HG02763 (cell line): Measurements from ENCODE around the gene HOXC10.

Experiments used
- ATAC-seq: cut with Tn5 transposase; IDR thresholded peaks from one replicate; pipeline ENCODE4 v1.9.1; 2021; ENCODE audit warnings: mild to moderate bottlenecking, moderate library complexity; ENCODE audit not compliant: unreplicated experiment

The HOXC10 gene

DNA sequence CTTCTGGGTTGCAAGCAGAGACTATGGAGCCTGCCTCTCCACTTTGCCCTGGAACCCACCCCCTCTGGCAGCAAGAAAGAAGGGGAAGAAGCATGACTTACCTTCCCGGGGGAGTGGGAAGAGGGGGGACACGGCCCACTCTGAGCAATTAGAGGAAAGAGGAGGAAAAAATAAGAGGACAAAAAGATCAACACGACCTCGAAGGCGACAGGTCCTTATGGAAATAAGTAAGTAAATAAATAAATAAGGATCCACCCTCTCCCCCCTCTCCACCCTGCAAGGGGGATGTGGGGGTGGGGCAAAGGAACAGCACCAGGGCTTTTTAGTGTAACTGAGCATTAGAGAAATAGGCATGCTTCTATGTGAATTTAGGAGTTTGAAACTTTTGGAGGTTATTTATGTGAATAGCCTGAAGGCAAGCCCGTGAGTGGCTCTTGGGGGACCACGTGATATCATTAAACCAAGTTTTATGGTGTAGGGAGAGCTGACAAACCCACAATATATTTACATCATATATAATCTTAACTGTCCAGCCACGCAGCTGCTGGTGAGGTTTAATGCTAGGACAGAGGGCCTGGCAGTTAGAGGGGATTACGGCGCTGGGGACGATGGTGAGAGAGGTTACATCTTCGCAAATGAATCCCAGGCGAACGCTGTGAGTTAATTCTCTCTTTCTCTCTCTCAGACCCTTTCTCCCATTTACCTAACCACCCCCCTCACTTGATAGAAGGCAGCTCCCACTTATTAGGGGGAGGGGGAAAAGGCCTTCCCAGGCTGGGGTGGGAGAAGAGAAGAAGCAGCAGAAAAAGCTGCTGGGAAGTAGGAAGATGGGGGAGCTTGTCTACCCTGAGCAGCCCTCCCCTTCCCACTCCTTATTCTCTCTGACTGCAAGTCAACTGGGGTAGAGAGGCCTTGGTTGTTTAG is 52.7 kb downstream of the HOXC10 start:
- no peak for ATAC-seq

DNA sequence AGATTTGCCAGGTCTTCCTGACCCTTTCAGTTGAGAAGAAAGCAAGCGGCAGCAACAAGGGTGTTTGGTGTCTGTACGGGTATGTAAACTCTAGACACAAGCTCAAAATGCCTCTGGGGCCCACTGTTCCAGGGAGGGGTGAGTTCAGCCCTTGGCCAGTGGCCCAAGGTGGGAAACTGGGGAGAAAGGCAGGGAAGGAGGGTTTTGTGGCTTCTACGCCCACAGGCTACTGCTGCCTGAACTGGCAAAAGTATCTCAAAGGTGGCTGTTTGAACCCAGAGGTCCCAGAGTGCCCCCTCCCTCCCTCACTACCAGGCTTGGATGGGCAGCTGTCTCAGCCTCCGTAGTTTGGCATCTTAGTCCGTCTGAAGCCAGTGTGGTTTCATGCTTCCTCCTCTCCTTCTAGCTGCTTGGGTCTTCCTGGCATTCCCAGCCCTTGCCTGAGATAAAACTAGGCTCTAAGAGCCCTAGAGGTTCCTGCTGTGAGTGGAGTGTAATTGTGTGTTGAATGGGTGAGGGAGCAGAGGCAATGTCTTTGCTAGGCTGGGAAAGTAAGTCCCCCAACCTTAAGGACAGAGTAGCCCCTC is 53.4 kb downstream of the HOXC10 start:
- no peak for ATAC-seq

DNA sequence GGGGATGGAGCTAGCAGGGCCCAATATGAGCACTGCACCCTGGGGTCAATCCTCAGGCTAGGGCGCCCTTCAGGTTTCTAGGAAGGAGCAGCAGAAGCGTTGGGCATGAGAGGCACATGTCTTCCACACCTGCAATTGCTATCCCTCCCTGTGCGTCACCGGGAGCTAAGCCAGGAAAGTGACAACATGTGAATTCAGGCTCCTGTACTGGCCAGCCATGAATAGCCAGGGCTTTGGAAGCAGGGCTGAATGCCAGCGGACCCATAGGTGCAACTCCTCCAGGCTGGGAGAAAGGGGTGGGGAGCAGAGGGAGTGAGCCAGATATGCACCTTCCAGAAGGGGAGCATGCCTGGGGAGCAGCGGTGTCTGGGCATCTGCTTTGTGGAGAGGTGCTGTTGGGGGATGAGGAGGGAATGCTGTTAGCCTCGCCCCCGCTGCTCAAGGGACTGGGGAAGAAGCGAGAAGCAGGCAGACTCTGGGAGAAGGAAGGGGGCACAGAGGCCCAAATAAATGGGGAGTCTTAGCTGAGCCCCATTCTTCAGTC is 54.0 kb downstream of the HOXC10 start:
- ATAC-seq = no peak

DNA sequence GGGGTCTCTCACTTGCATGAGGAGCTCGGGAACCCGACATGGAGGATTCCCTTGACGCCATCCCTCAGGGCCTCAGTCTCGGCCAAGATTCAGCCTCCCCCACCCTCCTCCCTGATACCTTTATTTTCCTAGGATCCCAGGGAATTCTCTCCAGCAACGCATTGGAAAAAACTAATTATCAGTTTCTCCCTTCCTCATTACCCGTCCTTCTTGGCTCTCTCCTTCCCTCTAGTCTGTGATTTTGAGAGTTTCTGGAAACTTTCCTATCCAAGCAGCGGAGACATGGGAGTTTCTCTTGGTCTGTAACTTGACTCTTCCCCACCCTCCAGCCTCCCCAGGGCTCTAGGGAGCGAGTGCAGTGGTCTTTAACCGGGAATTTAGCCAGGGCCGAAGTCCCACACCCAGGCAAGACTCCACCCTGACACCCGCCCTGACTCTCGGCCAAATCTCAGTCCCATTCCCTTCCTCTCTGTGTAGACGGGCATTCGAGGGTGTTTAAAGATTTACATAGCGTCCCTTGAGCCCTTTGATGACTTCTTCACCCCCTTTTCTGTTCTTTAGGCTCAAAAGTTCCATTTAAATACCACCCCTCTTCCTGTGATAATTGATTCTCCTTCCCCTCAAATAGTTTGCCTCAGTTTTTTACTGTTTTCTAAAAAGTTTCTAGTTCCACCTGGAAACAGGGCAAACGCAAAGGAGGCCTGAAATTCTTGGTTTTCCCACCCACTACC is 54.6 kb downstream of the HOXC10 start:
- ATAC-seq = no peak
